Measurements from ENCODE around the gene P2RY11.

DNA sequence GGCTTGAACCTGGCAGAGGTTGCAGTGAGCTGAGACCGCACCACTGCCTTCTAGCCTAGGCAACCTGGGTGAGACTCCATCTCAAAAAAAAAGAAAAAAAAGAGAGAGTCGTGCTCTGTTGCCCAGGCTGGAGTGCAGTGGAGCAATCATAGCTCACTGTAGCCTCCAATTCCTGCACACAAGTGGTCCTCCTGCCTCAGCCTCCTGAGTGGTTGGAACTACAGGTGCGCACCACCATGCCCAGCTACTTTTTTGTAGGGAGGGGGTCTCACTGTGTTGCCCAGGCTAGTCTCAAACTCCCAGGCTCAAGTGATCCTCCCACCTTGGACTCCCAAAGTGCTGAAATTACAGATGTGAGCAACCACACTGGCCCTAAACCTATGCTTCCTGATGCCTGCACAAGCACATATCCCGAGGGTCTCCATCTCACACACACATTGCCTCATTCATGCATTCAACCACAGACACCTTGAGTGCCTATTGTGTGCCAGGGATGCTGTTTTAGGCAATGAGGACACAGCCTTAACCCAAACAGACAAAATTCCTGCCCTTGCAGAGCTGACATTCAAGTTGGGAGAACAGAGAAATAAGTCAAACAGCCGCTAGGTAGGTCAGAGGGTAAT is 11.2 kb upstream of the P2RY11 start:
- TF ChIP-seq, protein P1, sequence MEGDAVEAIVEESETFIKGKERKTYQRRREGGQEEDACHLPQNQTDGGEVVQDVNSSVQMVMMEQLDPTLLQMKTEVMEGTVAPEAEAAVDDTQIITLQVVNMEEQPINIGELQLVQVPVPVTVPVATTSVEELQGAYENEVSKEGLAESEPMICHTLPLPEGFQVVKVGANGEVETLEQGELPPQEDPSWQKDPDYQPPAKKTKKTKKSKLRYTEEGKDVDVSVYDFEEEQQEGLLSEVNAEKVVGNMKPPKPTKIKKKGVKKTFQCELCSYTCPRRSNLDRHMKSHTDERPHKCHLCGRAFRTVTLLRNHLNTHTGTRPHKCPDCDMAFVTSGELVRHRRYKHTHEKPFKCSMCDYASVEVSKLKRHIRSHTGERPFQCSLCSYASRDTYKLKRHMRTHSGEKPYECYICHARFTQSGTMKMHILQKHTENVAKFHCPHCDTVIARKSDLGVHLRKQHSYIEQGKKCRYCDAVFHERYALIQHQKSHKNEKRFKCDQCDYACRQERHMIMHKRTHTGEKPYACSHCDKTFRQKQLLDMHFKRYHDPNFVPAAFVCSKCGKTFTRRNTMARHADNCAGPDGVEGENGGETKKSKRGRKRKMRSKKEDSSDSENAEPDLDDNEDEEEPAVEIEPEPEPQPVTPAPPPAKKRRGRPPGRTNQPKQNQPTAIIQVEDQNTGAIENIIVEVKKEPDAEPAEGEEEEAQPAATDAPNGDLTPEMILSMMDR (IDR thresholded peaks at IDR 0.05; ENCODE audit: insufficient read depth, low read length, poor library complexity, severe bottlenecking), result no peak
- no peak for TF ChIP-seq EZH2phosphoT487 (conservative IDR thresholded peaks at IDR 0.05; ENCODE audit: low read length)
